Vagina (tissue), 2 donors: ENCODE measurements around the gene GMCL2. TPM values are rescaled to one million over a fixed set of nuclear protein-coding genes. Genes with fewer than 3 reads are reported as not detected.

Source experiments
- DNase-seq, 2 donors: peaks; one replicate each; pipeline ENCODE4 v3.0.0-alpha.2; 2017; ENCODE audit errors: extremely low spot score in 2 of 2
- H3K27ac ChIP-seq: fragments of 200-600 bp; sonication (generic); one replicate; pipeline ENCODE4 v1.5.1; 2019
- H3K27me3 ChIP-seq: fragments of 200-600 bp; sonication (generic); one replicate; pipeline ENCODE4 v1.5.1; 2019
- H3K36me3 ChIP-seq, 2 donors: fragments of 200-600 bp; sonication (generic); one replicate each; pipeline ENCODE4 v1.5.1; 2017 to 2019
- H3K4me1 ChIP-seq: fragments of 200-600 bp; sonication (generic); one replicate; pipeline ENCODE4 v1.5.1; 2019
- H3K4me3 ChIP-seq, 2 donors: fragments of 200-600 bp; sonication (generic); 1 replicate in 1 of 2; 2 replicates in 1 of 2; pipeline ENCODE4 v1.5.1; 2016 to 2019
- H3K9me3 ChIP-seq: fragments of 200-600 bp; sonication (generic); one replicate; pipeline ENCODE4 v1.5.1; 2019
- CTCF ChIP-seq, 3 experiments: fragments of 450-650 bp in 2 of 3; fragments of 200-600 bp in 1 of 3; sonication (generic) in 1 of 3; IDR thresholded peaks; one replicate each; pipeline ENCODE4 v1.5.1; 2017 to 2019; ENCODE audit warnings: antibody characterized with exemption in 3 of 3, mild to moderate bottlenecking in 2 of 3, moderate library complexity in 2 of 3
- POLR2A ChIP-seq, 2 donors: fragments of 450-650 bp; IDR thresholded peaks; one replicate each; pipeline ENCODE4 v1.6.1; 2017; ENCODE audit warnings: antibody characterized with exemption in 2 of 2, mild to moderate bottlenecking in 2 of 2, moderate library complexity in 2 of 2
- POLR2AphosphoS5 ChIP-seq, 2 donors: sonication (generic); formaldehyde crosslinking; IDR thresholded peaks; one replicate each; pipeline ENCODE4 v1.9.0; 2017; ENCODE audit warnings: antibody characterized with exemption in 2 of 2, mild to moderate bottlenecking in 2 of 2, low read depth in 1 of 2; ENCODE audit not compliant: insufficient read depth in 1 of 2
- intact Hi-C: fragments of 100-400 bp; cut with DNase I; formaldehyde crosslinking; loops from one replicate; pipeline ENCODE4 v1.15.1; 2023
- total RNA-seq: library from RNA; depleted of rRNA; stranded (reverse); fragments of >200 nt; gene quantifications from one replicate; pipeline ENCODE4 v1.2.3, GENCODE V29; 2016

Gene GMCL2
- total RNA-seq, 1 donor from 2014 or later = not detected

GRCh38 chr5:178213748-178214151, 26.6 kb upstream of the GMCL2 start:
- Histone ChIP-seq H3K27ac (no peak overlapping the region), H3K27me3 (no peaks in the 10 kb centered on the region), H3K9me3 (no peaks in the 10 kb centered on the region), H3K36me3 (peaks cover 4 to 81% of the 10 kb centered on the region in 2 donors), H3K4me3 (no peak overlapping the region), H3K4me1 (peaks cover 14% of the 10 kb centered on the region)
- TF ChIP-seq CTCF (IDR thresholded peaks at IDR 0.05) (no peak), POLR2A (IDR thresholded peaks at IDR 0.05) (no peak), POLR2AphosphoS5 (IDR thresholded peaks at IDR 0.05; ENCODE audit: insufficient read depth in 1 of 2, low read depth in 1 of 2) (no peak)
- intact Hi-C loops = no loop called here
- no peak for DNase-seq

GRCh38 chr5:178213003-178213461, 25.9 kb upstream of the GMCL2 start:
- Histone ChIP-seq H3K27ac (no peak overlapping the region), H3K4me1 (peaks cover 16% of the 10 kb centered on the region)

GRCh38 chr5:178212241-178213002, 25.3 kb upstream of the GMCL2 start:
- Histone ChIP-seq H3K27ac (no peak overlapping the region), H3K36me3 (peaks cover 4 to 88% of the 10 kb centered on the region in 2 donors), H3K27me3 (no peaks in the 10 kb centered on the region), H3K4me3 (no peak overlapping the region), H3K4me1 (peaks cover 22% of the 10 kb centered on the region), H3K9me3 (no peaks in the 10 kb centered on the region)
- intact Hi-C loops = no loop called here
- DNase-seq = no peak
- TF ChIP-seq POLR2AphosphoS5 (IDR thresholded peaks at IDR 0.05; ENCODE audit: insufficient read depth in 1 of 2, low read depth in 1 of 2) = no peak

More at GRCh38 chr5:178213003-178213461, 25.9 kb upstream of the GMCL2 start:
- TF ChIP-seq POLR2A (IDR thresholded peaks at IDR 0.05) = no peak
- TF ChIP-seq CTCF (IDR thresholded peaks at IDR 0.05) = no peak
- no peak for TF ChIP-seq POLR2AphosphoS5 (IDR thresholded peaks at IDR 0.05; ENCODE audit: insufficient read depth in 1 of 2, low read depth in 1 of 2)
- H3K27me3 ChIP-seq = no peaks in the 10 kb centered on the region
- H3K9me3 ChIP-seq = no peaks in the 10 kb centered on the region
- DNase-seq = no peak
- no peak overlapping the region for H3K4me3 ChIP-seq
- intact Hi-C loops = no loop called here
- H3K36me3 ChIP-seq = peaks cover 4 to 82% of the 10 kb centered on the region in 2 donors

- peaks cover 33% of the 10 kb centered on the region for H3K4me1 ChIP-seq
- no peak for TF ChIP-seq CTCF (IDR thresholded peaks at IDR 0.05)
- no peak for TF ChIP-seq POLR2A (IDR thresholded peaks at IDR 0.05)
- no peak for TF ChIP-seq POLR2AphosphoS5 (IDR thresholded peaks at IDR 0.05; ENCODE audit: insufficient read depth in 1 of 2, low read depth in 1 of 2)
- intact Hi-C loops = no loop called here
- peaks cover 4 to 96% of the 10 kb centered on the region in 2 donors for H3K36me3 ChIP-seq
- no peak overlapping the region for H3K27ac ChIP-seq
- H3K9me3 ChIP-seq = no peaks in the 10 kb centered on the region
- no peak for DNase-seq
- no peaks in the 10 kb centered on the region for H3K27me3 ChIP-seq
- no peak overlapping the region for H3K4me3 ChIP-seq
Measured at GRCh38 chr5:178211095-178212048, 24.2 kb upstream of the GMCL2 start.

GRCh38 chr5:178210686-178211085, 23.5 kb upstream of the GMCL2 start:
- no peak overlapping the region for H3K4me3 ChIP-seq
- H3K4me1 ChIP-seq = peaks cover 40% of the 10 kb centered on the region
- intact Hi-C loops = no loop called here
- H3K27ac ChIP-seq = no peak overlapping the region
- no peaks in the 10 kb centered on the region for H3K9me3 ChIP-seq
- no peaks in the 10 kb centered on the region for H3K27me3 ChIP-seq
- TF ChIP-seq POLR2A (IDR thresholded peaks at IDR 0.05) (no peak), CTCF (IDR thresholded peaks at IDR 0.05) (no peak), POLR2AphosphoS5 (IDR thresholded peaks at IDR 0.05; ENCODE audit: insufficient read depth in 1 of 2, low read depth in 1 of 2) (no peak)
- DNase-seq = no peak
- peaks cover 4 to 91% of the 10 kb centered on the region in 2 donors for H3K36me3 ChIP-seq
